A673 (cell line): ENCODE data around the gene DIP2C.

Experiments used
- CTCF ChIP-seq: fragments of 300-800, 200-600 bp; sonication (generic); conservative IDR thresholded peaks from 2 replicates; pipeline ENCODE4 v1.5.1; 2017; ENCODE audit warnings: low read depth, mild to moderate bottlenecking, antibody characterized with exemption, low read length, moderate library complexity, mixed read lengths
- EZH2 ChIP-seq: fragments of 200-600 bp; sonication (generic); IDR thresholded peaks from 2 replicates; pipeline ENCODE4 v1.6.1; 2017; ENCODE audit warnings: borderline replicate concordance, low read depth, mild to moderate bottlenecking, mixed read lengths, antibody characterized with exemption, low read length; ENCODE audit not compliant: poor library complexity, severe bottlenecking

- TF ChIP-seq CTCF (no peak), EZH2 (no peak)
Measured at GRCh38 chr10:324593-324992, 364.9 kb downstream of the DIP2C start.
